Nephron (organoid): ENCODE measurements around the gene DSC2.
"Not testable (repeated sequence)": the region's sequence is repeated elsewhere in the genome, so short reads cannot be mapped to it uniquely, and the experiment has no call there.

Source experiments
- H3K27ac Mint-ChIP-seq, 3 experiments: 2 replicates each; pipeline ENCODE4 v1.8.0; 2020; ENCODE audit warnings: mixed read lengths in 3 of 3, mild to moderate bottlenecking in 2 of 3, moderate library complexity in 1 of 3
- H3K27me3 Mint-ChIP-seq: 2 replicates; pipeline ENCODE4 v1.8.0; 2021; ENCODE audit warnings: low read depth, mild to moderate bottlenecking, moderate library complexity, mixed read lengths
- H3K36me3 Mint-ChIP-seq: 2 replicates; pipeline ENCODE4 v1.8.0; 2020; ENCODE audit warnings: low read depth, mixed read lengths
- H3K4me1 Mint-ChIP-seq: 2 replicates; pipeline ENCODE4 v1.8.0; 2020; ENCODE audit warnings: mixed read lengths
- H3K4me3 Mint-ChIP-seq, 3 experiments: 2 replicates each; pipeline ENCODE4 v1.8.0; 2020; ENCODE audit warnings: mild to moderate bottlenecking in 3 of 3, mixed read lengths in 3 of 3, moderate library complexity in 2 of 3
- H3K9me3 Mint-ChIP-seq: 2 replicates; pipeline ENCODE4 v1.8.0; 2020; ENCODE audit warnings: mixed read lengths
- TF ChIP-seq, protein P1 (sequence below), 3 experiments: fragments of 200-600 bp; sonication (generic); IDR thresholded peaks; one replicate each; pipeline ENCODE4 v1.5.0; 2021; ENCODE audit warnings: antibody characterized with exemption in 3 of 3; ENCODE audit not compliant: unreplicated experiment in 3 of 3

The DSC2 gene

DNA sequence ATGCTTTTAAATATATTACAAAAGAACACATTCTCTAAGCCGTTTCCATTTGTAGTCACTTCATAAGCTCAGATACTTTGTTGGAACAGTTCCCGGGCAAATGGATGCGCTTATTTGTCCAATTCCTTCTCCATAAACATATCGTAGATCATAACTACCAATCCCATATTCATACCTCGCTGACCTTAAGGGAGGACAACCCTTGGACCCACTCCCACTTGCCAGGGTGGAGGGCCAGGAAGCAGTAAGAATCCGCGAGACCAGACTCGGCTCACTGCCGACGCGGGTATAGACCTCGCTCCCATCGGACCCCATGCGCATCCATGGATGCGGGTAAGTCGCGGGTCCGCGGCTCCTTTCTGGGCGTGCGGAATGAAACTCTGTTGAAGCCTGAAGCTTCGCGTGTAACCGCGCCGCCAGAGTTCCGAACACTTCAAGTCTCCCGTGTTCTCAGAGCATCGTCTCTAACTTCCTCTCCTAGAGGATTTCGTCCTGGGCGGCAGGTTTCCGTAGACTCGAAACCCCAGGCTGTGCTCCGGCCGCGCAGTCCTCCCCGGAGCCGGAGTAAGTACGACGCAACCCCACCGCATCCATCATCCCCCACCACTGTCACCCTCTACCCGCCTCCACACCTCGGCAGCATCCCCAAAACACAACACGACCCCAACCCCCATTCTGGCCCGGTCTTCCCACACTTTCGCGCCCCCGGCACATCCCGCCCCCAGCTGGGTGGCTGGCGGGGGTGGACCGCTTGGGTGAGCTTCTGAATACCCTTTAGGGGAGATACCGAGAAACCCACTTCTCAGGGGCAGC is 60.7 kb downstream of the DSC2 start:
- no peaks in the 10 kb centered on the region for H3K36me3 Mint-ChIP-seq
- H3K4me1 Mint-ChIP-seq = peaks cover 21% of the 10 kb centered on the region
- H3K27ac Mint-ChIP-seq = peak overlapping the region; percentile 88 to 96 (median 89)
- TF ChIP-seq, protein P1, sequence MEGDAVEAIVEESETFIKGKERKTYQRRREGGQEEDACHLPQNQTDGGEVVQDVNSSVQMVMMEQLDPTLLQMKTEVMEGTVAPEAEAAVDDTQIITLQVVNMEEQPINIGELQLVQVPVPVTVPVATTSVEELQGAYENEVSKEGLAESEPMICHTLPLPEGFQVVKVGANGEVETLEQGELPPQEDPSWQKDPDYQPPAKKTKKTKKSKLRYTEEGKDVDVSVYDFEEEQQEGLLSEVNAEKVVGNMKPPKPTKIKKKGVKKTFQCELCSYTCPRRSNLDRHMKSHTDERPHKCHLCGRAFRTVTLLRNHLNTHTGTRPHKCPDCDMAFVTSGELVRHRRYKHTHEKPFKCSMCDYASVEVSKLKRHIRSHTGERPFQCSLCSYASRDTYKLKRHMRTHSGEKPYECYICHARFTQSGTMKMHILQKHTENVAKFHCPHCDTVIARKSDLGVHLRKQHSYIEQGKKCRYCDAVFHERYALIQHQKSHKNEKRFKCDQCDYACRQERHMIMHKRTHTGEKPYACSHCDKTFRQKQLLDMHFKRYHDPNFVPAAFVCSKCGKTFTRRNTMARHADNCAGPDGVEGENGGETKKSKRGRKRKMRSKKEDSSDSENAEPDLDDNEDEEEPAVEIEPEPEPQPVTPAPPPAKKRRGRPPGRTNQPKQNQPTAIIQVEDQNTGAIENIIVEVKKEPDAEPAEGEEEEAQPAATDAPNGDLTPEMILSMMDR (IDR thresholded peaks at IDR 0.05; ENCODE audit: unreplicated experiment in 3 of 3) = no peak
- peak overlapping the region; percentile 92 to 96 (median 96) for H3K4me3 Mint-ChIP-seq
- peaks cover 78% of the 10 kb centered on the region for H3K27me3 Mint-ChIP-seq
- H3K9me3 Mint-ChIP-seq = peaks cover 6% of the 10 kb centered on the region

DNA sequence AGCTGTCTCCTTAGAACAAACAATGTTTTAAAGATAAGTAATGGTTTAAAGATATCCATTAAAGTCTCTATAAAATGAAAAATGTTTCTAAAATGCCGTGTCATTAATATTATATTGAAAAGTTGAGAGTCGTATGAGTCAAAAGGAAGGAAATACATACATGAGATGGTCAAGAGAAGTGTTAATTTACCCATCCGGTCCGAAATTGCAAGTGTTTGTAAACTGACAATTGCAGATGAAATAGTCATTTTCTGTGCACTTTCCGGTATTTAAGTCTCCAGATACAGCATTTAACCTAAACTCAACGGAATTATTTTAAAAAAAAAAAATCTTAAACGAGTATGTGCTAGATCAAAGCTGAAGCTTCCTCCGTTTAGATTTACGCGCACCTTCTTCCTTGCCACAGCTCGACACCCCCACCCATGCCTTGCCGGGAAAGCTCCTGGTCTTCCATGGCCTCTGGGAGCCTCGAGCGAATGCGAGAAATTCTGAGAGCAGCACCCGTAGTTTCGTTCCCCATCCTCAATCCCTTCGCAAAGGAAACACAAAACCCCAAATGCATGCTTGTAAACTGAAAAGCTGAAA is 61.4 kb downstream of the DSC2 start:
- Mint-ChIP-seq H3K27me3 (peaks cover 77% of the 10 kb centered on the region), H3K36me3 (no peaks in the 10 kb centered on the region), H3K27ac (peak overlapping the region; percentile 88 to 96 (median 89)), H3K4me1 (peaks cover 21% of the 10 kb centered on the region), H3K4me3 (peak overlapping the region; percentile 92 to 96 (median 96)), H3K9me3 (peaks cover 6% of the 10 kb centered on the region)
- TF ChIP-seq, protein P1 (IDR thresholded peaks at IDR 0.05; ENCODE audit: unreplicated experiment in 3 of 3) = no peak

DNA sequence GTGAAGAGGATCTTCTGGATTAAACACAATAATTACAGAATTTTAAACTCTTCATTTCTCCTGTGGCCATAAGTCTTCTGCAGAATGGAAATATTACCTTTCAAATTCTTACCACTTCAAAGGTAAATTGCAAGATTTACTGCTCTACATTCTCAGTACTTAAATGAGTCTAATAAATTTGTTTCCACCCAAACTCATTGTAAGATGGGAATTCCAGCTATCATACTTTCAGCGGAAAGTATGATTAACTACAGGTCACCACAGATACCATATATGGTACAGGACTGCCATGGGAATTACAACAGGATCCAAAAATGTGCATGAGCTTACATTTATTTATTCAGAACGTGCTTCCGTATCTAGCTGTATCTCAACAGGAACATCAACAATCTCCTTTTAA is 62.8 kb downstream of the DSC2 start:
- Mint-ChIP-seq H3K9me3 (peaks cover 6% of the 10 kb centered on the region), H3K4me3 (peak overlapping the region in 2 of 3 experiments; percentile 28 to 30), H3K36me3 (no peaks in the 10 kb centered on the region), H3K27ac (no peak overlapping the region), H3K4me1 (peaks cover 21% of the 10 kb centered on the region), H3K27me3 (peaks cover 68% of the 10 kb centered on the region)
- TF ChIP-seq, protein P1 (IDR thresholded peaks at IDR 0.05; ENCODE audit: unreplicated experiment in 3 of 3) = no peak

DNA sequence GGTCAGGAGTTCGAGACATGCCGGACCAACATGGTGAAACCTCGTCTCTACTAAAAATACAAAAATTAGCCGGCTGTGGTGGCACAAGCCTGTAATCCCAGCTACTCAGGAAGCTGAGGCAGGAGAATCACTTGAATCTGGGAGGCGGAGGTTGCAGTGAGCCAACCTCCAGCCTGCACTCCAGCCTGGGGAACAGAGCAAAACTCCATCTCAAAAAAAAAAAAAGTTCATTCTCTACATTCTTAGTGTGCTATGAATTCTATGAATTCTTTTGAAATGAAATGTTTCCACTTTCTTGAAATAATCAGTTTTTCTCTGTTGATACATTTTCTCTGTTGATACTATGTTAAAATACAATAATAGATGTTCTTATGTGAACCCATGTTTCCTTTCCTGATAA is 64.5 kb downstream of the DSC2 start:
- not testable (repeated sequence) for H3K36me3 Mint-ChIP-seq, H3K4me3 Mint-ChIP-seq, H3K9me3 Mint-ChIP-seq, H3K27ac Mint-ChIP-seq
- Mint-ChIP-seq H3K27me3 (peaks cover 51% of the 10 kb centered on the region), H3K4me1 (peaks cover 21% of the 10 kb centered on the region)

DNA sequence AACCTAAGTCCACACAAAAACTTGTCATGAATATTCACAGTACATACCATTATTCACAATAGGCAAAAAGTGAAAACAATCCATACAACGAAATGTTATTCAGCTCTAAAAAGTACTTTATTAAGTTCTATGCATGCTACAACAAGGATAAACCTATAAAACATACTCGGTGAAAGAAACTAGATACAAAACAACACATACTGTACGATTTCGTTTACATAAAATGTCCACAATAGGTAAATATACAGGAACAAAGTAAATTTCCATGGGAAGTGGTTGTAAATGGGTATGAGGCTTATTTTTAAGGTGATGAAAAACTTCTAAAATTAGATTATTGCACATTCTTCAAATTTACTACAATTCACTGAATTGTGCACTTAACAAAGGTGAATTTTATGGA is 67.7 kb downstream of the DSC2 start:
- Mint-ChIP-seq H3K4me3 (no peak overlapping the region), H3K9me3 (peaks cover 3% of the 10 kb centered on the region), H3K27me3 (peaks cover 19% of the 10 kb centered on the region), H3K4me1 (no peaks in the 10 kb centered on the region), H3K27ac (no peak overlapping the region), H3K36me3 (no peaks in the 10 kb centered on the region)
- TF ChIP-seq, protein P1 (IDR thresholded peaks at IDR 0.05; ENCODE audit: unreplicated experiment in 3 of 3) = no peak

DNA sequence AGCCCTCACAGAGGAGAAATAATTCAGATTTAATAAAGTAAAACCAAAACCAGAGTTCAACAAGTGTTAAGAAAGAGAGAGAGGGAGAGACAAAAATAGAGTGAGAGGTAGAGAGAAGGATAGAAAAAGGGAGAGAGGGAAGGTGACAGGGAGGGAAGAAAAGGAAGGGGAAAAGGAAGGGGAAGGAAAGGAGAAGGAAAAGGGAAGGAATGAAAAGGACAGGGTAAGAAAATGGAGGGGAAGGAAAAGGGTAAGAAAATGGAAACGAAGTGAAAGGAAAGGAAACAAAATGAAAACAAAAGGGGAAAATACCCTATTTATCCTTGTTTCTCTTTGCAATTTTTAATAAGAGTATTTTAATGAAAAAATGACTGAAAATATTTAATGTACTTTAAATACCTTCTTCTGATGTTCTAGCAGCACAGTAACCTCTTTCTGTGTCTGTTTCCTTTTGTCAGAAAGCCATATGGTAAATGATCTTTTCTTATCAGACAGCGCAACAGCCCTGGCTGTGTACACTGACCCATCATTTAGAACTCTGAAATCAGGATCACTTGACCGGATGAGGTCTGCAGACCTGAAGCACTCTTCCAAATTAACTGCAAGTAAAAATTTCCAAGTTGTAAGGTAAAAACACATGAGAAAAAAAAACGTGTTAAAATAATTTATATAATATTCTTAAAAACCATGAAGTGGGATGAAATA is 71.5 kb downstream of the DSC2 start:
- peaks cover 7% of the 10 kb centered on the region for H3K27me3 Mint-ChIP-seq
- TF ChIP-seq, protein P1 (IDR thresholded peaks at IDR 0.05; ENCODE audit: unreplicated experiment in 3 of 3) = no peak
- no peaks in the 10 kb centered on the region for H3K36me3 Mint-ChIP-seq
- H3K4me1 Mint-ChIP-seq = no peaks in the 10 kb centered on the region
- H3K4me3 Mint-ChIP-seq = no peak overlapping the region
- H3K27ac Mint-ChIP-seq = no peak overlapping the region
- H3K9me3 Mint-ChIP-seq = peaks cover 3% of the 10 kb centered on the region
